ENCODE results near the gene ADAT3. TPM values are rescaled to one million over a fixed set of nuclear protein-coding genes. Genes with fewer than 3 reads are reported as not detected.

The ADAT3 gene
- total and polyA plus RNA-seq, 8 donors, result 4.2 to 75.9 (median 6.3) TPM

DNA sequence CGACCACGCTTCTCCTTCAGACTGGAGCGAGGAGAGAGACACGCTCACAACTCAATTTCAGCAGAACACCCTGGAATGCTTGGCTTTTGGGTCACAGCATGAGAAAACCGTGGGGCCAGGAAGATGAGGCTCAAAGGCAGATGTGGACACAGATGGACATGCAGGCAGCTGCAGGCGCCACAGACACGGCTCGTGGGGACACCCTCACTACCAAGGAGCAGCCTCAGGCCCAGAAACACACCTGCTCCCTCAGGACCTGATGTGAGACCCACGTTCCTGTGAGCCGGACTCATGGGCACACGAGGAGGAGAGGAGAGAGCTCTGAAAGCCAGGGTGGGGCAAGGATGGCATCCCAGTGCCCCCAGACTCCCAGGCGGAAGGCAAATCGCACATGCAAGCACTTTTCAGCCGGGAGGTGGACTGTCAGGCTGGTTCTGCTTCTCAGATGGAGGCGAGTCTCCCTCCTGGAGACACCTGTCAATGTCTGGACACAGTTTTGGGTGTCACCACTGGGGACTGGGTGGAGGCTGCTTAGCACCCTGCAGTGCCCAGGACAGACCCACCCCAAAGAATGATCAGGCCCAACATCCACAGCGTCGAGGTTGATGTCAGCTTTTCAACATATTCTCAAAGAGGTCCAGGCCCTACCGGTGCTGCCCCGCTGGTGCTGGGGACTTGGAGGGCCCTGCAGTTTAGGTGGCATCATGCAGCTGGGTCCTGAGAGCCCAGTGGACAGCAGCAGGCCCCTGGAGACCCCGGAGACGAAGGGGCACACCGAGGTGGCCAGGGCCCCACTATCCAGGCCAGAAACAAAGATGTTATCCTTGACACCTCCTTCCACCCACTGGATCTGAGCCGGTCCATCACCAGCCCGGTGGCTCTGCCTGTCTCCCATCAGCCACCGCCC lies 22.2 kb upstream of the ADAT3 start:
- peak overlapping the region; percentile 73 to 96 (median 85) for H3K4me3 ChIP-seq
- no peaks in the 10 kb centered on the region for H3K9me3 ChIP-seq
- intact Hi-C loops (cut with DNase I; ENCODE audit: low total_unique reads), result no loop called here
- no peaks in the 10 kb centered on the region for H3K27me3 ChIP-seq
- 68 to 72% (median 69%) methylated on average over 19 to 25 of the region's 25 CpGs for WGBS, 5 donors
- no peak for TF ChIP-seq EP300 (IDR thresholded peaks at IDR 0.05)
- TF ChIP-seq POLR2AphosphoS5 (IDR thresholded peaks at IDR 0.05), result no peak
- no peak for TF ChIP-seq POLR2A (IDR thresholded peaks at IDR 0.05)
- TF ChIP-seq, protein P1, sequence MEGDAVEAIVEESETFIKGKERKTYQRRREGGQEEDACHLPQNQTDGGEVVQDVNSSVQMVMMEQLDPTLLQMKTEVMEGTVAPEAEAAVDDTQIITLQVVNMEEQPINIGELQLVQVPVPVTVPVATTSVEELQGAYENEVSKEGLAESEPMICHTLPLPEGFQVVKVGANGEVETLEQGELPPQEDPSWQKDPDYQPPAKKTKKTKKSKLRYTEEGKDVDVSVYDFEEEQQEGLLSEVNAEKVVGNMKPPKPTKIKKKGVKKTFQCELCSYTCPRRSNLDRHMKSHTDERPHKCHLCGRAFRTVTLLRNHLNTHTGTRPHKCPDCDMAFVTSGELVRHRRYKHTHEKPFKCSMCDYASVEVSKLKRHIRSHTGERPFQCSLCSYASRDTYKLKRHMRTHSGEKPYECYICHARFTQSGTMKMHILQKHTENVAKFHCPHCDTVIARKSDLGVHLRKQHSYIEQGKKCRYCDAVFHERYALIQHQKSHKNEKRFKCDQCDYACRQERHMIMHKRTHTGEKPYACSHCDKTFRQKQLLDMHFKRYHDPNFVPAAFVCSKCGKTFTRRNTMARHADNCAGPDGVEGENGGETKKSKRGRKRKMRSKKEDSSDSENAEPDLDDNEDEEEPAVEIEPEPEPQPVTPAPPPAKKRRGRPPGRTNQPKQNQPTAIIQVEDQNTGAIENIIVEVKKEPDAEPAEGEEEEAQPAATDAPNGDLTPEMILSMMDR (IDR thresholded peaks at IDR 0.05), result no peak
- H3K36me3 ChIP-seq, result peaks cover 0 to 23% (median 16%) of the 10 kb centered on the region in 4 donors
- peak overlapping the region; percentile 48 to 91 (median 87) for H3K27ac ChIP-seq
- DNase-seq, result no peak
- H3K4me1 ChIP-seq, result peaks cover 38 to 55% (median 52%) of the 10 kb centered on the region in 4 donors

DNA sequence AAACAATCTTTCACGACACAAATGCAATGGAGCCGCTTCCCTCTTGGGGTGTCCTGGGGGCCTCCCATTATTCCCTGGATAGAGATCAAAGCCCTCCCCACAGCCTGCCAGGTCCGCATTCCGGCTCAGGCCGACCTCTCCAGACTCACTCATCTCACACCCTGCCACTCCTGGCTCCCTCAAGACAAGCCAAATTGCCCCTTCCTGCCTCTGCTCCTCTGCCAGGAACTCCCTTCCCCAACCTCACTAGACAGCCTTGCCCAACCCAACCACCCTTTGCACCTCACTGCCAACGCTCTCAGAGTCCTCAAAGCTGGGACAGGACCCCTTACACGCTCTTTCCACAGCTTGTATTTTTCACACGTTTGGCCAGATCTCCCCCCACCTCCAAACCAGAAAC lies 21.4 kb upstream of the ADAT3 start:
- intact Hi-C loops (cut with DNase I; ENCODE audit: low total_unique reads), result no loop called here

DNA sequence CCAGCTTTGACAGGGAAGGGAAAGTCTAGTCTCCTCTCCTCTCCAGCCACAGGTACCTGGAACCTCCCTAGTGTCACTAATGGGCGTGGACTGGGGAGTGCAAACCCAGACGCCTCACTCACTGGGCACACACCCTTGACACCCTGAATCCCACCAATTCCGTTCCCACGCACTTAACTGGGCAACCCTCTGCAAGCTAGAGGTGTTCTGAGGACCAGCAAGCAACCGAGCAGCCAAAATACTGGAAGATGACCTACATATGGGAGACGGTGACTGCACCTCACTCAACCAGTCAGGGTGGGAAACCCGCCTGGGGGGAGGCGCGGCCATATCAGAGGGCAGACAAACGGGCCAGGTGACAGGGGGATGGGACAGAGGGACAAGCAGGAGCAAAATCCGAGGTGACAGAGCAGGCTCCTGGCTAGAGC lies 20.9 kb upstream of the ADAT3 start:
- intact Hi-C loops (cut with DNase I; ENCODE audit: low total_unique reads), result no loop called here
- 1 to 3% (median 3%) methylated on average over 8 to 11 of the region's 11 CpGs for WGBS, 5 donors
- peak overlapping the region; percentile 84 to 91 (median 87) for H3K27ac ChIP-seq
- H3K9me3 ChIP-seq, result no peaks in the 10 kb centered on the region
- peaks cover 0 to 13% (median 12%) of the 10 kb centered on the region in 4 donors for H3K36me3 ChIP-seq
- no peaks in the 10 kb centered on the region for H3K27me3 ChIP-seq
- TF ChIP-seq POLR2A (IDR thresholded peaks at IDR 0.05), result no peak
- no peak for TF ChIP-seq POLR2AphosphoS5 (IDR thresholded peaks at IDR 0.05)
- TF ChIP-seq EP300 (IDR thresholded peaks at IDR 0.05), result no peak
- TF ChIP-seq, protein P1 (IDR thresholded peaks at IDR 0.05), result no peak
- H3K4me1 ChIP-seq, result peaks cover 38 to 55% (median 52%) of the 10 kb centered on the region in 4 donors
- peak in 1 of 2 donors; percentile 53 for DNase-seq
- peak overlapping the region; percentile 73 to 96 (median 85) for H3K4me3 ChIP-seq

More for the DNA sequence above, 21.4 kb upstream of the ADAT3 start:
- H3K27ac ChIP-seq, result peak overlapping the region; percentile 48 to 91 (median 87)
- TF ChIP-seq, protein P1 (IDR thresholded peaks at IDR 0.05), result no peak
- TF ChIP-seq POLR2A (IDR thresholded peaks at IDR 0.05) (no peak), EP300 (IDR thresholded peaks at IDR 0.05) (no peak), POLR2AphosphoS5 (IDR thresholded peaks at IDR 0.05) (no peak)
- H3K36me3 ChIP-seq, result peaks cover 0 to 18% (median 14%) of the 10 kb centered on the region in 4 donors
- no peaks in the 10 kb centered on the region for H3K27me3 ChIP-seq
- WGBS, 5 donors, result 13 to 32% (median 24%) methylated on average over 8 of the region's 8 CpGs
- no peaks in the 10 kb centered on the region for H3K9me3 ChIP-seq
- H3K4me3 ChIP-seq, result peak overlapping the region; percentile 73 to 96 (median 85)
- peaks cover 38 to 55% (median 52%) of the 10 kb centered on the region in 4 donors for H3K4me1 ChIP-seq
- DNase-seq, result no peak

DNA sequence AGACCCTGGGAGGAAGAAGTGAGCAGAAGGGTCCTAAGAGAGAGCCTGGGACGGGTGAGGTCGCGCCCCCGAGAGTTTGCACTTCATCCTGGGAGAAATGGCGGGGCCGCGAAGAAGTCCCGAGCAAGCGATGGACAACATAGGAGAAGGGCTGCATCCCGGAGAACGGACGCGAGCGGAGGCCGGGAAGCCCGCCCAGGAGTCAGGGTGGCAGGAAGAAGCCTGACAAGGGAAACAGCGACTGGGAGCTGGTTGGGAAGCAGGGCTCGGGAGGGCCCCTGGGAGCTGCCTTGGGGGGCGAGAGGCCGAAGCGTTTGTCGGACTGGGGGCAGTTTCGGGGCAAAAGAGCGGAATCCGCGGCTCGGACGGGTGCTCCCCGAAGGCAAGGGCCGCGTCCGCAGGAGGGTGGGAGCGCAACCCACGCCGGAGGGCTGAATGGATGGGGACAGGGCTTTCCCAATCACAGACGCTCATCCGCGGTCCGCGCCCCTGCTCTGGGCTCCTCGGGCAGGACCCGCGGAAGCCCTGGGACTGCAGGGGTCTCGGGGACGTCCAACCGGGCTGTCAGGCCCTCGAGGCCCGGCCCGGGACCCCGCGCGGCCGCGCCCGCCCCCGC lies 20.4 kb upstream of the ADAT3 start:
- no peaks in the 10 kb centered on the region for H3K27me3 ChIP-seq
- peak overlapping the region; percentile 73 to 96 (median 85) for H3K4me3 ChIP-seq
- intact Hi-C loops (cut with DNase I; ENCODE audit: low total_unique reads), result no loop called here
- peak overlapping the region; percentile 84 to 91 (median 87) for H3K27ac ChIP-seq
- H3K4me1 ChIP-seq, result peaks cover 38 to 55% (median 51%) of the 10 kb centered on the region in 4 donors
- no peaks in the 10 kb centered on the region for H3K9me3 ChIP-seq
- 0 to 1% (median 1%) methylated on average over 33 to 56 of the region's 56 CpGs for WGBS, 5 donors
- peak in 1 of 2 donors; percentile 46 for DNase-seq
- TF ChIP-seq POLR2A (IDR thresholded peaks at IDR 0.05), result no peak
- TF ChIP-seq, protein P1 (IDR thresholded peaks at IDR 0.05), result no peak
- TF ChIP-seq POLR2AphosphoS5 (IDR thresholded peaks at IDR 0.05), result no peak
- no peak for TF ChIP-seq EP300 (IDR thresholded peaks at IDR 0.05)
- peaks cover 0 to 13% (median 11%) of the 10 kb centered on the region in 4 donors for H3K36me3 ChIP-seq

All from stomach (tissue), 9 donors.